Right atrium auricular region (tissue), 2 donors: ENCODE data around the gene ITGBL1. TPM values are rescaled to one million over a fixed set of nuclear protein-coding genes. Genes with fewer than 3 reads are reported as not detected.

Experiments
- DNase-seq: peaks from one replicate; pipeline ENCODE4 v3.0.0-alpha.2; 2019; ENCODE audit warnings: low spot score
- H3K27ac ChIP-seq, 2 donors: fragments of 200-600 bp; sonication (generic); 1 replicate in 1 of 2; 2 replicates in 1 of 2; pipeline ENCODE4 v1.5.1; 2016 to 2019
- H3K27me3 ChIP-seq, 2 donors: fragments of 200-600 bp; sonication (generic); one replicate each; pipeline versions ENCODE4 v1.5.1 to v1.6.0; 2017 to 2019
- H3K36me3 ChIP-seq: fragments of 200-600 bp; sonication (generic); one replicate; pipeline ENCODE4 v1.5.1; 2016
- H3K4me1 ChIP-seq, 2 donors: fragments of 200-600 bp; sonication (generic); one replicate each; pipeline versions ENCODE4 v1.5.1 to v1.6.0; 2017 to 2019
- H3K4me3 ChIP-seq, 2 donors: fragments of 200-600 bp; sonication (generic); 1 replicate in 1 of 2; 2 replicates in 1 of 2; pipeline ENCODE4 v1.5.1; 2017 to 2019; ENCODE audit warnings: mild to moderate bottlenecking in 1 of 2, moderate library complexity in 1 of 2
- H3K9me3 ChIP-seq, 2 donors: fragments of 200-600 bp; sonication (generic); one replicate each; pipeline ENCODE4 v1.5.1; 2019
- CTCF ChIP-seq, 2 donors: fragments of 200-600 bp; sonication (generic); IDR thresholded peaks; one replicate each; pipeline ENCODE4 v1.5.1; 2019; ENCODE audit warnings: antibody characterized with exemption in 2 of 2
- total RNA-seq, 2 donors: library from RNA; depleted of rRNA; stranded (reverse); fragments of >200 nt; gene quantifications; one replicate each; pipeline ENCODE4 v1.1.0, GENCODE V29; 2016

ITGBL1 gene
- total RNA-seq, 2 donors from 2014 or later, result 2.4 to 5.4 TPM

DNA sequence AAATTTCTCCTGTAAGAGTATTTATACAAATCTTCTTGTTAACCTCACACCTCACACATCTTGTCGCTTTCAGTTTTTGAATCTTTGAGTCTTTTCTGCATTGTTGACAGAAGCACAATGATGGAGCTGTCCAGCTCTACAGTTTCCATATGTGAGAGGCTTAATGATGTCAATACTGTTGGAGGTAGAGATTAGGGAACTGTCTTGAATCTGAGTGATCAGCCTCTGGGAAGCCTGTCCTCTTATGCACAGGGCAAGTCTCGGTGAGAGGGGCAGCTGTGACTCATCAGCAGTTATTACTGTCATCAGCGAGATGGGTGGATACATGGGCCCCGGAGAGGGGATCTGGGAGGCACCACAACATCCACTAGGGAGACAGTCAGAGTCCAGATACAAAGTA is 4.6 kb upstream of the ITGBL1 start:
- DNase-seq, result no peak
- no peak for TF ChIP-seq CTCF (IDR thresholded peaks at IDR 0.05)
- no peaks in the 10 kb centered on the region for H3K27me3 ChIP-seq
- no peak overlapping the region for H3K27ac ChIP-seq
- no peak overlapping the region for H3K4me3 ChIP-seq
- H3K4me1 ChIP-seq, result no peaks in the 10 kb centered on the region
- no peaks in the 10 kb centered on the region for H3K9me3 ChIP-seq
- H3K36me3 ChIP-seq, result no peaks in the 10 kb centered on the region

DNA sequence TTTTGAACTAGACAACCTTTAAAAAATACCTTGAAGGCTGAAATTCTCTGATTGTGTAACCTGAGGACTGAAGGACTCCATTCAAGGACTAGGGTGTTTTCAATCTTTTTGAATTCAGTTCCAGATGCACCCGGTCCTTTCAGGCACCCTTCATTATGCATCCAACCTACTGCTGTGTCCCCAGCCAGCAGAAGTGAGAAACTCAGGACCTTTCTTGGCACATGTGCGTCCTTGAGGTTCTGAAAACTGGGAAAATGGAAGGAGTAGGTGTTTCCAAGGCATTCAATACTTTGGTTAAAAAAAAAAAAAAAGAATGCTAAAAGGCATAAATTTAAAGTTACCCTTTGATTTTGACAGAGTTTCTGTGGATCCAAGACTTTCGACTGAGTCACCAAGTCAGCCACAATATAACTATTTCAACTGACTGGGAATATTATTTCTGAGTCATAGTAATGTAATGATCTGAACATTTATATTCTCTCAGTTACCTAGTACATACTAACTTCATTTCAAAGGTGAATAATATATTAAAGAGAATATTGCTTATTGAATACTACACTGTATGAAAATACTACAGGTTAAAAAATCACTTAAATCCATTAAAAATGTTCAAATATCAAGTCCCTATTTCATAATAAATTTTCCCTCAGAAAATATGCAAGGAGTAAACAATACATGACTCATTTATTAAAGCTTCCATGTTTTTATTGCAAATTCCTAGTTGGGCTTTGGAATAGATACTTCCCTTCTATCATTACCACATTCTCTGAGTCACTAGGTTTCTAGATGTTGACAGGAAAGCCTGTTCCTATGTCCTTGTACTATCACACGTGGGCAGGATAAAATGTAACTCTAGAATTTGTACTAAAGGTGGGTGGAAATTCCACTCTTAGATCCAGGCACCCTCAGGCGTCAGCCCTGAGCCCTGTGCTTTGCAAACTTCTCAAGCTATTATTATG is 2.4 kb upstream of the ITGBL1 start:
- Histone ChIP-seq H3K9me3 (no peaks in the 10 kb centered on the region), H3K27me3 (no peaks in the 10 kb centered on the region), H3K4me3 (no peak overlapping the region), H3K27ac (no peak overlapping the region), H3K36me3 (no peaks in the 10 kb centered on the region), H3K4me1 (no peaks in the 10 kb centered on the region)
- no peak for TF ChIP-seq CTCF (IDR thresholded peaks at IDR 0.05)
- no peak for DNase-seq

DNA sequence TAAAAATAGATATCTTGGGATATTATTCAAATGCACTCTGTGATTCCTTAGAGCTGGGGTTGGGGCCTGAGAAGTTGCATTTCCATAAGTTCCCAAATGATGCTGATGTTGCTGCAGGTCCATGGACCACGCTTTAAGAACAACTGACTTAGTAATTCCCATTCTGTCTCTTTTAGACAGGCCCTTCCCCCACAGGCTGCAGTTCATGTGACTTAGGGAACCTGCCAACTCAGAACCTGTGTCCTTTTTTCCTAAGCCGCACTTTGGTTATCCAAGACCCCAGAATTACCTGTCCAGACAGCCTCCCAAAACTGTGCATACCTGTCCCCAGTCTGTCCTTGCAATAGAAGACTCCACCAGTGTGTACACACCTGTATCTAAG is 1.7 kb upstream of the ITGBL1 start:
- Histone ChIP-seq H3K27ac (no peak overlapping the region), H3K36me3 (no peaks in the 10 kb centered on the region), H3K27me3 (no peaks in the 10 kb centered on the region), H3K4me3 (no peak overlapping the region), H3K4me1 (no peaks in the 10 kb centered on the region), H3K9me3 (no peaks in the 10 kb centered on the region)
- no peak for DNase-seq
- TF ChIP-seq CTCF (IDR thresholded peaks at IDR 0.05), result no peak

GRCh38 chr13:101451641-101452040 is 834 bp upstream of the ITGBL1 start:
- no peaks in the 10 kb centered on the region for H3K27me3 ChIP-seq
- H3K4me1 ChIP-seq, result no peaks in the 10 kb centered on the region
- H3K36me3 ChIP-seq, result no peaks in the 10 kb centered on the region
- H3K27ac ChIP-seq, result no peak overlapping the region
- DNase-seq, result no peak
- TF ChIP-seq CTCF (IDR thresholded peaks at IDR 0.05), result no peak
- H3K9me3 ChIP-seq, result no peaks in the 10 kb centered on the region
- no peak overlapping the region for H3K4me3 ChIP-seq

- Histone ChIP-seq H3K9me3 (no peaks in the 10 kb centered on the region), H3K4me3 (peak overlapping the region; percentile 39 to 51), H3K36me3 (no peaks in the 10 kb centered on the region), H3K4me1 (no peaks in the 10 kb centered on the region), H3K27me3 (no peaks in the 10 kb centered on the region), H3K27ac (peak overlapping the region in 1 of 2 donors; percentile 36)
- DNase-seq, result no peak
- TF ChIP-seq CTCF (IDR thresholded peaks at IDR 0.05), result peak in 1 of 2 donors; percentile 61
These were observed 1.3 kb downstream of the ITGBL1 start for GRCh38 chr13:101453784-101454201.
